Stimulated activated CD8-positive, alpha-beta memory T cell treated with anti-CD3 and anti-CD28 coated beads, Interleukin-7, amount 100 ng/mL, for 4 hours (primary cell): Measurements from ENCODE around the gene TOP1.
"Not testable (repeated sequence)": the region's sequence is repeated elsewhere in the genome, so short reads cannot be mapped to it uniquely, and the experiment has no call there.

Experiments
- DNase-seq, 2 donors: peaks; one replicate each; pipeline ENCODE4 v3.0.0-alpha.2; 2020; ENCODE audit warnings: low read depth in 2 of 2

The TOP1 gene

GRCh38 chr20:41128317-41128716 is 99.7 kb downstream of the TOP1 start:
- not testable (repeated sequence) for DNase-seq

GRCh38 chr20:41131594-41132387 is 103.2 kb downstream of the TOP1 start:
- DNase-seq = no peak

- not testable (repeated sequence) for DNase-seq
Measured at GRCh38 chr20:41132388-41132775, 103.8 kb downstream of the TOP1 start.

GRCh38 chr20:41133709-41134361 is 105.2 kb downstream of the TOP1 start:
- peak; percentile 38 to 39 for DNase-seq

- DNase-seq = no peak
Measured at GRCh38 chr20:41134362-41135186, 106.0 kb downstream of the TOP1 start.

GRCh38 chr20:41135187-41135887 is 106.7 kb downstream of the TOP1 start:
- DNase-seq = peak in 1 of 2 donors; percentile 53

- DNase-seq = no peak
Measured at GRCh38 chr20:41135888-41136679, 107.5 kb downstream of the TOP1 start.

GRCh38 chr20:41136680-41137613 is 108.3 kb downstream of the TOP1 start, which contains the start of gene PLCG1:
Gene PLCG1 (plus strand): TSS chr20:41137543. CDS start chr20:41137642, 99 bp downstream.
- peak; percentile 61 to 81 for DNase-seq

- DNase-seq = peak in 1 of 2 donors; percentile 47
Measured at GRCh38 chr20:41137614-41138474, 109.2 kb downstream of the TOP1 start.

GRCh38 chr20:41138475-41139226 is 110.0 kb downstream of the TOP1 start:
- peak in 1 of 2 donors; percentile 31 for DNase-seq

GRCh38 chr20:41139227-41140093 is 110.8 kb downstream of the TOP1 start:
- DNase-seq = no peak

GRCh38 chr20:41140226-41141133 is 111.9 kb downstream of the TOP1 start:
- no peak for DNase-seq

- no peak for DNase-seq
Measured at GRCh38 chr20:41141153-41141815, 112.7 kb downstream of the TOP1 start.

- no peak for DNase-seq
Measured at GRCh38 chr20:41142245-41142644, 113.6 kb downstream of the TOP1 start.

- DNase-seq = no peak
Measured at GRCh38 chr20:41142919-41143318, 114.3 kb downstream of the TOP1 start.
